ENCODE results near the gene SYT8.

Gene SYT8

DNA sequence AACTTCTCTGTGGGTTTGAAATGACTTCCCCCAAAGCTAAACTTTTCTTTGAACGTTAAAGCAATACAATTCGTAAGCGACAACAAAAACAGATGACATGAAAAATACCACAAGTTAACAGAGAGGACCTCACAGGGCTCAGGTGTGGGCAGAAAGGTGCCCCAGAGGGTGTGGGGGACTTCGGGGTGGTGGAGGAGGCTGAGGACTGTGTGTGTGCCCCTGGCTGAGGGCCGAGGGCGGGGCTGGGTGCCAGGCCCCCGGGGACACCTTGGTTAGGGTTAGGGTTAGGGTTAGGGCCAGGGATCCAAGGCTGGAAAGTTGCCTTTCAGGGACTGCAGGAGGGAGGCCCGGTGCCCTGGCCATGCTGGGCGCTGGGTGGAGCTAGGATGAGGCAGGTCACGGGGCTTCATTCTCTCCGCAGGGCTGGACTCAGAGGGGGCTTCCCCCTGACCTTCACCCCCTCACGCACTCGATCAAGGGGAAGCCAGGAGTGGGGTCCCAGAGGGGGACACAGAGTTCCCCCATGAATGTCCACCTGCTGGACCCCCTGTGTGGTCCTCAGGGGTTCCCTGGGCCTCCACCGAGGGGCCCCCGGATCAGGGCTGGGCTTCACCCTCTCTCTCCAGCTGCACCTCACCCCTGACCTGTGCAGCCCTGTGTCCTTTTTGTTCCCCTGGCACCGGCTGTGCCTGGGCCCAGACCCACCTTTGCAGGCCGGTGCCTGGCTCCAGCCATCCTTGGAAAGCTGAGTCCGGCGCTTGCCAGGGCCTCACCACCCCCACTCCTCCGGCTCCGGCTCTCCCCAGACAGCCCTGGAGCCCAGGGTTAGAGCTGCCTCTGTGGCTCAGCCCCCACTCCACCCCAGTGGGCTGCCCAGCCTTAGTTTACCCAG, 11.0 kb downstream of the SYT8 start:
- no peak for DNase-seq

DNA sequence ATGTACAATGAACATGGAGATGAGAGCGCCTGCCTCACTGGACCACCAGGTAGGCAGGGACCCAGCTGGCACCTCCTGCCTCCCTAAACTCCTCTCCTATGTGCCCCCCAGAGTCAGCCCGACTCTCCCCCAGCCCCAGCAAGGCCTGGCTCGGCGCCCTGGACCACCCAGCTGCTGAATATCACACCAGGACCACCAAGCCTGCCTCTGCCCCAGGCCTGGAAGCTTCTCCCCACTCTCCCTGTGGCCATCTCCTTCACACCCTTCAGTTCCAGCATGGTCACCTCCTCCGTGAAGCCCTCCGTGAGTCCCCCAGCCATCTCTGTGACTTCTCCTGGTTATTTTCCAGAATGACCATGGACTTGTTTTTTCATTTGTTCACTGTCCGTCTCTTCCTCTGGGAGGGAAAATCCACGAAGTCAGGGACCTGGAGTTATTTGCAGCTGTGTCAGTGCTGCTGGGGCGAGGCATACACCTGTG, 11.7 kb downstream of the SYT8 start:
- no peak for DNase-seq

DNA sequence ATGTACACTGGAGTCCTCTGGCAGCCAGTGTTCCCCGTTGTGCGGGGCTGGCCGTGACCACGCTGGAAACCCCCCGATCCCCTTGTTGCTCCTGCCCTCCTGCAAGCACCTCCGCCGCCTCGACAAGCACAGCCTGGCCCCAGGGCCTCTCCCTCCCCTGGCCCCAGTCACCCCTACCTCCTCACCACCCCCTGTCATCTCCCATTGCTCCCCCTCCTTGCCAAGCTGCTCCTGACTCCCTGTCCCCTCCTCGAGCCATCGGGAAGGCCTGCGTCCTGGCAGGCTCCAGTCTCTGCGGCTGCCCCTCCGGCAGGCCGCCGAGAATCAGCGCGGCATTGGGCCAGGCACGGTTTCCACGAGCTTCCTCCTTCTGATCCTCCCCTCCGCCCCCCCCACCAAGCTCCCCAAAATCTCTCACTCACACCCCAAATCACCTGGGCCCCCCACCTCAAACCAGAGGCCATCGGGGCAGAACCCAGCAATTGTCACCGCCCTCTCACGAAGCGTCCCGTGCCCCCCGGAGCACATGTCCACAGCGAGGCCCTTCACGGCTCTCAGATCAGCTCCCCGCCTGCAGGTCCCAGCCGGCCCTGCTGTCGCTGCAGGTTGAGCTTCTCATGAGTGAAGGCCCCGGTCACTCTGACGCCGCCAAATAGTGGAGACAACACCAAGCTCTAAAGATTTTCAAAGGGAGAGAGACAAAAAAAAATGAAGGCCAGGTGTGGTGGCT, 12.4 kb downstream of the SYT8 start:
- DNase-seq, result no peak

DNA sequence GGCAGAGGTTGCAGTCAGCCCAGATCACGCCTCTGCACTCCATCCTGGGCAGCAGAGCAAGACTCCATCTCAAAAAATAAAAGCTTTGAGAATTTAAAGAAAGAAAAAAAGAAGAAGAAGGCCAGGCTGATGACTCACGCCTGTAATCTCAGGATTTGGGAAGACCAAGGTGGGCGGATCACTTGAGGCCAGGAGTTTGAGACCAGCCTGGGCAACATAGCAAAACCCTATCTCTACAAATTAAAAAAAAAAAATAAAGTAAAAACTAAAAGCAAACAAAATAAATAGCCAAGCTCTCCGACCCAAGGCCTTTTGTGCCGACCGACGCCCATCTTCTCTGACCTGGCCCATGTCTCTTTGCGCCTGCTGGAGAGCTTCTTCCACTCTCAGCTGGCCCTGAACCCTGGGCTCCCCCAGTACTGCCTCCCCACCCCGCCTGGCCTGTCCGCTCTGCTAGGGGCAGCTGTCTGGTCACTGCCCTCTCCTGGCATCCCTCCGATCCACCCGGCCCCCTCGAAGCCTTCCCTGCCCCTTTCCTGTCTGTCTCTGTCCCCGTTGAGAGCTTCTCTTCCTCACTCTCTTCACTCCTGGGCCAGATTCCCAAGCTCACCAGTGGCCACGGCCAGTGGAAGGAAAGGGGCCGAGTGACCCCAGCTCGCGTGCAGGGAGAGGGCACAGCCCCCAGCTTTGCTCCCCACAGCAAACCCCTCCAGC, 13.3 kb downstream of the SYT8 start:
- DNase-seq, result peak; percentile 25 to 58 (median 50)

DNA sequence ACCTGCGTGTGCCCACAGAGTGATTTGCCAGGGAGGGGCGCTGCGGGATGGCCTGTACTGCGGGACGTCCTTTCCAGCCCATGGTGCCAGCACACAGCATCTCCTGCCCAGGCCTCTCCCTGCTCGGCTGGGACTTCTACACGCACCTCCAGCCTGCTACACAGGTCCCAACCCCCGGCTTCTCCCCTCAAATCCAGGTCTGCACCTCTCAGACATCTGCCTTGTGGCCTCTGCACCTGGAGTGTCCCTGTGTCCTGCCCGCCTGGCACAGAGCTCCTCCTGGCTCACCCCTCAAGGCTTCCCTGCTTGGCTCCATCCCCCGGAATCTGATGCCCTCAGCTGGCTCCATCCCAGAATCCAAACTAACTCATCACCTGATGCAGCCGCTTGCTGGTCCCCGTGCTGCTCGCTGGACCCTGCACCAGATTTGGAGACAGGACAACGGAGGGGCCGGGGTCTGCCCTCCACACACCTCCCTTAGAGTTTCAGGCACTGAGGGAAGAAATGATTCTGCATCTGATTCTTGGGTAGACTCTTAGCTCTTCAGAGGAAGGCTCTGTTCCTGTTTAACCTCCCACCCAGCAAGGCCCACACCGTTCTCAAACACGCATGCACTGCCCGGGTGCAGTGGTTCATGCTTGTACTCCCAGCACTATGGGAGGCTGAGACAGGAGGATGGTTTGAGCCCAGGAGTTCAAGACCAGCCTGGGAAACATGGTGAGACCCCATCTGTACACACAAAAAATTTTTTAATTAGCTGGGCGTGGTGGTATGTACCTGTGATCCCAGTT, 14.0 kb downstream of the SYT8 start:
- DNase-seq, result peak in 3 of 4 experiments; percentile 49 to 63 (median 59)

DNA sequence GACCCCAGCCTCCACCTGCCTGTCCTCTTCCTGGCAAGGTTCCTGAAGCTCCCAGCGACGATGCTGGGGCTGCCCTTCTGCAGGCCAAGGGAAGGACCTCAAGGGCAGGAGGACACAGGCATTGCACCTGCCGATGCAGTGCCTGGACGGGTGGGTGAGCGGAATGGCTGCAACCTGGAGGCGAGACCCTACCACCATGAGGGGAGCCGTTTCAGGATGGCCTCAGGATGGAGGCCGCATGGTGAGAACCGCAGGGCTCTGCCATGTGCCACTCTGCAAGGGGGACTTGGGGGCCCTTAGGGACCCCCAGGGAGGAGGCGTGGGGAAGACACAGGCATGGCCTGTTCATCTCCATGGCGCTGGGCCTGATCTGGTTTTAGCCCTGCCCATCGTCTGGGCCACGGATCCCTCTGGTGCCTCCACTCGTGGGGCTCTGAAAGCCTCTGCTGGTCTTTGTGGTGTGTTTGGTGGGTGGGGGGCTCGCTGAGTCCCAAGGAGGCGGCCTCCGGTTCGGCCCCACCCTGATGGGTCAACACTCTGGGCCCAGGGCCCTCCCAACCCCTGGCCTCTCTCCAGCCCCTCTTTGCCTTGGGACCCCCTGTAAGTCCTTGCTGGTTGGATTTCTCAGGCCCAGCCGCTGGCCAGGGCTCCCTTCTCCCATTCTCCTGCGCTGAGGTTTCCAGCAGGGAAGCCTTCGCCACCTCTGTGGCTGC, 16.8 kb downstream of the SYT8 start:
- DNase-seq, result no peak

DNA sequence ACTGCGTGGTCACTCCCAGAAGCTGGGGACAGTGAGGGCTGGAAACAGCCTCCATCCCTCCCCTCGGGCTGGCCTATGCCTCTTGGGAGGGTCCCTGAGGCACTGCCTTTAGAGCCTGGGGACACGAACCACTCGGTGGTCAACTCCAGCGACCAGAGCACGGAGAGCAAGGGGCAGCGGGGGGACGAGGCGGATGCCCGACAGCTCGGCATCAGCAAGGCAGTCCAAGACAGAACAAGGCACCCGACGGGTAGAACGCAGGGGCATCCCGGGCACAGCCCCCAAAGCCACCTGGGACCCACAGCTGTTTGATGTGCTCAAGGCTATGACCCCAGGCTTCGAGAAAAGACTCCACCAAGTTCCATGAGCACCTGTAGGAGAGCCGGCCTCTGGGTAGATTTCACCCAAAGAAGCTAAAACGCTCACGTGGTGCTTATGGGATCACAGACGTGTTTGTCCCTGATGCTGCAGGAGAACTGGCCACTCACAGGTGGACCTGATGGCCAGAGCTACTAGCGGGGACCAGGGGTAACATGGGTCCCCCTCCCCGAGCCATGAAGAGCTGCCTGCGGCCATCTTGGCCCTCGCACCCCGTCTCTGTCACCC, 17.6 kb downstream of the SYT8 start:
- no peak for DNase-seq

DNA sequence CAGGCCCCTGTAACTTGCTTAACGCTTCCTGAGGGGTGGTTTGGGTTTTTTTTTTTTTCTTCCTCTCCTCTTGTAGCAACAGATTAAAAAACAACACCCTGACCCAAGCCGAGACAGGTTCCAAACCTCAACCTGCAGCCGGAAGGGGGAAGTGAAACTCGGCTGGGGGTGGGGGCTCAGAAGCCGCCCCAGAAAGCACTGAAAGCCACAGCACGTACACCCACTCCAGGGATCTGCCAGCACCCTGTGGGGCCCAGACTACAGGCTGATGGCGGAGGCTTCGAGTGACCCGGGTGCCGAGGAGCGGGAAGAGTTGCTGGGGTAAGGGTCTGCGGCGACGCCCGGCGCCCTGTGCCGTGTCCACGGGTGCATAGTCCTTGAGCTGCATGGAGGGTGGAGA, 18.1 kb downstream of the SYT8 start, which contains the start of gene LSP1:
LSP1 (plus strand) TSS at position 208 of the 400 bp plus-strand sequence; CDS start at position 269, 61 bp downstream.
- DNase-seq, result peak; percentile 76 to 89 (median 86)

DNA sequence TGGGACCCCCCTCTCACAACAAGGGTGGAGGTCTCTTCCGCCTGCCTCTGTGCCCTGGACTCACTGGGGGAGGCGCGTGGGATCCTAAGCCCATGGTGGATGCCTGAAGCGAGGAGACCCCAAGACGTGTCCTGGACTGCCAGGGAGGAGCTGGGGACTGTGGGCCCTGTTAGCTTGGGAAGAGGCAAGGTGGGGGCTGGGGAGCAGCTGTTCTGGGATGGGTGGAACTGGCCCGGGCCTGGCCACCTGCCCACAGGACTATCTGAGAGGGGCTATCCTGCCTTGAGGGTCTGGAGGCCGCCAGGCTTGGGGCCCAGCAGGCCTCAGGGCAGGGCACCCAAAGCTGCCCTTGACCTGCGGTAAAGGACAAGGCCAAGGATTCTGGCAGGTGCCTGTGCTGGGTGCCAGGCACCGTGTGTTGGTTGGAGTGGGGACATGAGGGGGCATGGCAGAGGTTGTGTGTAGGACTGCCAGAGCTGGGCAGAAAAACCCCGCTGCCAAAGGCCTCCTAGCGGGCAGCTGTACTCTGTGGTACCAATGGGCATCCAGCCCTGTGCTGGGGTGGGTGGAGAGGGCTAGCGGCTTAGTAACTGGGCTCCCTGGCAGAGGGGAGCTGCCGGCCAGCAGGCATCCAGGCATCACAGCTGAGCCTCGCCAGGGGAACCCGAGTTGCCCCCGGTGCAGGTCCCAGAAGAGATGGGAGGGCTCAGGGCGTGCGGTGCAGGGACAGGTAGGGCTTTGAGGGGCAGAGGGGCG, 18.8 kb downstream of the SYT8 start:
- peak in 1 of 4 experiments; percentile 56 for DNase-seq

DNA sequence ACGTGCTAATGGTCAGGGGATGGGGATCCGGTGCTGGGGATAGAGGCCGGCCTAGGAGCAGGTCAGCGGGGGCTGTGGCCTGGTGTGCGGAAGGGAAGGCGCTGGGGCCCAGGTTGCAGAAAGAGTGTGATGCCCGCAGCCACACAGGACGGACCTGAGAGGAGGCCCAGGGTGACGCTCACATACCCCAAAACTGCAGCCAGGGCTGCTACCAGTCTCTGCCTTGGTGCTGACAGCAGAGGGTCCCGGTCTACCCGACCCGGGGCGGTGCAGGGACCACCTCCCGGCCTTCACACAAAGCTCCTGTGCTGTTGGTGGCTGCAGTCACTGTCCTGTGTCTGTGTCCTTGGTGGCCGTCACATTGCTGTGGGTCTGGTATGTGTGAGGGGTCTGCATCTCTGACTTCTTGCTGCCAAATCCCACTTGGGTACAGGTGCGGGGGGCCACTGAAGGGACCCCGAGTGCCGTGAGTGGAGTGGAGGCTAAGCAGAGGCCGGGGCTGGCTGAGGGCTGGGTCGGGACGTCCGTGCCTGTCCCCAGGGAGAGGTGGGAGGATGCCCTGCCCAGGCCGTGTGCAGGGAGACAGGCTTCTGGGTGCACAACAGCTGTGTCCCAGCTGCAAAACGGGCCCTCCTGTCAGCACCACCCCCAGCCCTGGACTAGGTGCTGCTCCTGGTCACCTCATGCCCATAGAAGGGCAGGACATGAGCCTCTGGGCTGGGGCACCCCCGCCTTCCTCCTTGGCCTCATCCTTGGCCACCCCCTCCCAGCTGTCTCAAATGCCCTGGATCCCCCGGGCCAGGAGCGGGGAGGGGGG, 19.6 kb downstream of the SYT8 start:
- DNase-seq, result no peak

DNA sequence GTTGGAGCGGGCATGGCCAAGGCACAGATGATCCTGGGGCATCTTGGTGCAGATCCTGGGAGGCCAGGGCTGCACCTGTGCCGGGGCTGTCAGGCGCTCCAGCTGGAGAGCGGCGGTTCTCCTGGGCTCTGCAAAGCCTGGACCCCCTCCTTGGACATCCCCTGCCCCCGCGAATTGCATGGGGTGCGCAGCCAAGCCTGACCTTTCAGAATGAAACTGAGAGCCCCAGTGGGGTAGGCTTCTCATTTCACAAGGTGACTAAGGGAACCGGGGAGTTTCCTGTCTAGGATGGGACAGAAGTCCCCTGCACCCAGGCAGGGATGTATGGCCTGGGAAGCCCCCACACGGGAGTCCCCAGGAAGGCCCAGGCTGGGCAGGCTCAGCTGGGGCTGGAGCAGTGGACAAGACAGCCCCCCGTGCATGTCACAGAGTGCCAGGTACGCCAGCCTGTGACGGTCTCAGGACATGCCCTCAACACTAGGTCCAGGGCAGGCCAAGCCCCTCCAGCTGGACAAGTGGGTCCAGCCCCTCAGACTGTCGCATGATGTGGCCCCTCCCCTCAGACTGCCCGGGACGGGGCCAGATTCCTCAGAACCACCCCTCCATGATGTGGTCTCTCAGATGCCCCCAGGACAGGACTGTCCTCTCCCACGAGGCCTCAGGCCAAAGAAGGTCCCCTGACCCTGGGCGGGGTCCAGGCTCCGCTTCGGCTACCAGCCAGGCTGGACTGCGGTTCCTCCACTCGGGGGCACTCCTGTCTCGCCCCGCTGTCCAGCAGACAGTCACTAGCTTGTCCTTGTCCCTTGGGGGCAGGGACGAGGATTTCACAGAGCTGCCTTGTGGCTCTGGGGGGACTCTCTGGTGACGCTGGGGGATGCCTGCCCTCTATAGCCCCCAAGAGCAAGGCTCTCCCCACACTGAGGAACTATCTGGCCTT, 20.4 kb downstream of the SYT8 start:
- DNase-seq, result peak in 1 of 4 experiments; percentile 23

DNA sequence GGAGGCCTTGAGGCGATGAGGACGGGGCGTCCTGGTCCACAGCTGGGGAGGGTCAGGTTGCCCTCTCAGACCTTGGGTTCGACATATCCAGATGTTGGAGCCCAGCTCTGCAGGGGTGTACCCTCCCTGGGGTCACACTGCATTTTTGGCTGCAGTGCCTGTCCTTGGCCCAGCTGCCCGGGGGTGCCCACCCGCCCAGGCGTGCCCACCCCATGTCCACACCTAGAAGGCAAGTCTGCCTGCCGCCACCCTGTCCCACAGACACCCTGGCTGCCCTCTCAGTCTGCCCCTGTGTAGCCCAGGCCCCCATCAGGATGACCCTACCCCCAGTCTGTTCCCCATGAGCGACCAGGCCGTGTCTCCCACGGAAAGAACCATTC, 21.1 kb downstream of the SYT8 start:
- no peak for DNase-seq

DNA sequence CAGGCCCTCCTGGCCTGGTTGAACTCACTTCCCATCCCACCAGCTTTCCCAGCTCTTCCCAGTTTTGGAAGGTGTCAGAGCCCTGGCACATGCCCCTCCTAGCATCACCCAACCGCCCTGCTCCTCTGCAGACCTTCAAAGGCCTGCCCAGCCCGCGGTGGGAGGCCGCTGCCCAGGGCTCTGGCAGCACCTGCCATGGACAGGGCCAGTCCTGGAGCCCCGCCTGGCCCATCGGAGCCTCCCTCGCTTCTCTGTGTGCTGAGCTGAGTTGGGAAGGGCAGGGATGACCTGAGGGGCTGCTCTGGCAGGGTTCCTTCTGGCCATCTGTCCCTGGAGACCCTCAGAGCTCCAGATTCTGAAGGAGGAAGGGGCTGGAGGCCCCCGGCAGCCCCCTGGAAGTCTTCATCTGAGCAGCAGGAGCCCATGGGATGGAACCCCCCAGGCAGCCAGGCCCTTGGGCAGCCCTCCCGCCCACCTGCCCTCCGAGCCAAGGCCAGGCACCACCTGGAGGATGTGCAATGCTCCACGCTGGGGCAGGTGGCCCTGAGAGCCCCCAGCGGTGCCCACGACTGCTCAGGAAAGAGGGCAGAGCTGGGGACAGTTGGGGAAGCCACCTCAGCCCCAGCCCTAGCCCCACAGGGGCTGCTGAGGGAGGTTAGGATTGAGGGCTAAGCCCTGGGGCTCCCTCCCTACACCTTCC, 21.7 kb downstream of the SYT8 start:
- DNase-seq, result no peak

DNA sequence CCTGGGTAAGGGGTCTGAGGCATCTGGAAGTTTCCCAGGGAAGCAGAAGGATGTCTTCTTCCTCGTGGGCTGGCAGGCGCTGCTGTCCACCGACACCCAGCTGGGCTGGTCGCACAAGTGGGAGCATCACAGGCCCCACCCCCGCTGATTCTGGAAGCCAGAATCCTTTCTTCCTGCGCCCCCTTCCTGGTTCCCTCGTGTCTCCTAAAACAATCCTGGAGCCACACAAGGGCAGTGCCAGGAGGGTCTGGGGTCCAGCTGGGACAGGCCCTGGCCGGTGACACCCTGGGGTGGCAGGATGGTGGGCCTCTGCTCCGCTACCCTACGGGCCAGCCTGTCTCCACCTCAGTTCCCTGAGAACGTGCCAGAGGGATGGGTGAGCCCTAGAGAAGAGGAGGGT, 22.3 kb downstream of the SYT8 start:
- peak in 1 of 4 experiments; percentile 18 for DNase-seq

DNA sequence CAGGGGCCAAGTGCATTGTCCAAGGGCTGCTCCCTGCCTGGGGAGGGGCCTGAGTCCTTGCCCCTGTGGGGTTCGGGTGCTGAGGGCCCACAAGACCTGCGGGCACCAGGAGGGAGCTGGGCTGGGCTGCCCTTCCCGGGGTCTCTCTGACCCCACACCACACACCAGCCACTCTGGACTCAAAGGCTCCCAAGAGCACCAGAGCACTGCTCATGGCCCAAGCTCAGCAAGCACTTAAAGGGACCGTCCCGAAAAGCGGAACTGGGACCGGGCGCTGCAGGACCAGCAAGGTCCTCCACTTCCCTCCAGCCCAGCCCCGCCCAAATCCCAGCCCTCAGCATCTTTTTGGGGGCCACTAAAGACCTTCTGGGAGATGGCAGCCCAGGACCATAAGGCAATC, 23.4 kb downstream of the SYT8 start:
- DNase-seq, result peak; percentile 50 to 80 (median 72)

DNA sequence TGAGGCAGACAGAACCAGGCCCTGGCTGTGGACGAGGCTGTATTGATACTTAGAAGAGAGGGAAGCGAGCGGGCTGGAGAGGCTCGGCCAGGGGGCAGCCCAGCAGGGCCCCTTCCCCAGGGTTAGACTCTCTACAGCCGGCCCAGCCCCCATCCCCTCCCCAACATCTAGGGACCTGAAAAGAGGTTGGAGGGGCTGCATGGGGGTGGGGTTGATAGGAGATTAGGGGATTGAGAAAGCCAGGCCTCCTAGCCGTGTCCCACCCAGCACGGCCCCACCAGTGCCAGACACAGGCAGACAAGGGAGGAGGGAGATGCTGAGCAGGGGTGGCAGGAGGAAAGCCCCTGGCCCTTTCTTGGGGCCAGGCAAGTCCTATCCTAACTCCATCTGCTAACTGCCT, 23.8 kb downstream of the SYT8 start:
- DNase-seq, result no peak

DNA sequence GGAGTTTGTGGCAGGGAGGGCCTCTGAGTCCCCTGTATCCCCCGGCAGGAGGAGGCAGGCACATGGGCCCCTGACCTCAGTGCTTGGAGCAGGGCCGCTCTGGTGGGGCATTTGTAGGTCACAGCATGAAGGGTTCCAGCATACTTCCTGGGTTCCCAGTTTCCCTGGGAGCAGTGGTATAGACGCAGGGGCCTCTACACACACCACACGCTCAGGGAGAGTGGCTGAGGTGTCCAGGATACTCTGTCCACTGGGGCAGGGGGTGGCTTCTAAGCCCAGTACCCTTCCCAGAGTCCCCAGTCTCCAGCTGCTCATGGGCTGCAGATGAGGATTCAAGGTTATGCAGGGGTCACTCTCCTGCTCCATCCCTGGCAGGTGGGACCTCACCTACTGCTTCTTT, 24.2 kb downstream of the SYT8 start:
- DNase-seq, result no peak

Measured in suppressor macrophage (primary cell).